CD4-positive, alpha-beta T cell (primary cell): ENCODE data around the gene PEX5. TPM values are rescaled to one million over a fixed set of nuclear protein-coding genes. Genes with fewer than 3 reads are reported as not detected.

Experiments
- ATAC-seq: fragments of 200-7000 bp; cut with Tn5 transposase; one replicate; pipeline ENCODE4 v1.10.0; 2022; ENCODE audit warnings: mild to moderate bottlenecking; ENCODE audit not compliant: poor library complexity
- CTCF ChIA-PET: fragments of 350-600 bp; sonication (Branson Sonifier 250); formaldehyde crosslinking; loops from one replicate; lab custom pipeline; 2021; ENCODE audit warnings: antibody characterized with exemption, inconsistent platforms; lab: Charles Lee
- POLR2A ChIA-PET: fragments of 350-600 bp; sonication (Branson Sonifier 250); formaldehyde crosslinking; loops from one replicate; lab custom pipeline; 2021; ENCODE audit warnings: antibody characterized with exemption, inconsistent platforms; lab: Charles Lee
- DNase-seq, 14 experiments: peaks; one replicate each; pipeline ENCODE4 v3.0.0-alpha.2; 2013 to 2020; ENCODE audit warnings: mixed read lengths in 2 of 14
- H3K27ac ChIP-seq, 2 donors: one replicate each; pipeline versions ENCODE4 v1.5.1 to v1.7.0; 2013; ENCODE audit warnings: low read length in 2 of 2, low read depth in 1 of 2, mild to moderate bottlenecking in 1 of 2
- H3K27me3 ChIP-seq, 2 experiments: 1 replicate in 1 of 2; 2 replicates in 1 of 2; pipeline versions ENCODE4 v1.6.1 to v1.7.0; 2013; ENCODE audit warnings: low read length in 2 of 2, control low read depth in 1 of 2, mild to moderate bottlenecking in 1 of 2, moderate library complexity in 1 of 2; ENCODE audit not compliant: insufficient read depth in 2 of 2, control insufficient read depth in 1 of 2
- H3K36me3 ChIP-seq: one replicate; pipeline ENCODE4 v1.6.1; 2013; ENCODE audit warnings: low read length, control low read depth; ENCODE audit not compliant: insufficient read depth
- H3K4me1 ChIP-seq: one replicate; pipeline ENCODE4 v1.6.1; 2013; ENCODE audit warnings: low read length, control low read depth; ENCODE audit not compliant: insufficient read depth
- H3K4me3 ChIP-seq: one replicate; pipeline ENCODE4 v1.5.1; 2013; ENCODE audit warnings: mild to moderate bottlenecking, low read length, moderate library complexity
- H3K9me3 ChIP-seq, 2 experiments: 1 replicate in 1 of 2; 2 replicates in 1 of 2; pipeline versions ENCODE4 v1.6.1 to v1.7.0; 2013; ENCODE audit warnings: low read length in 2 of 2, mild to moderate bottlenecking in 2 of 2, control low read depth in 1 of 2, moderate library complexity in 1 of 2; ENCODE audit not compliant: control insufficient read depth in 1 of 2, insufficient read depth in 1 of 2
- H3K27ac Mint-ChIP-seq: one replicate; pipeline ENCODE4 v1.8.0; 2020; ENCODE audit warnings: mixed read lengths
- H3K27me3 Mint-ChIP-seq: one replicate; pipeline ENCODE4 v1.8.0; 2021; ENCODE audit warnings: mixed read lengths
- H3K36me3 Mint-ChIP-seq: one replicate; pipeline ENCODE4 v1.8.0; 2021; ENCODE audit warnings: low read depth, mixed read lengths
- H3K4me1 Mint-ChIP-seq: one replicate; pipeline ENCODE4 v1.8.0; 2021; ENCODE audit warnings: low read depth, mixed read lengths
- H3K4me3 Mint-ChIP-seq: one replicate; pipeline ENCODE4 v1.8.0; 2020; ENCODE audit warnings: mild to moderate bottlenecking, mixed read lengths
- H3K9me3 Mint-ChIP-seq: one replicate; pipeline ENCODE4 v1.8.0; 2020; ENCODE audit warnings: mixed read lengths
- CTCF ChIP-seq: fragments of 200-600 bp; IDR thresholded peaks from one replicate; pipeline ENCODE4 v1.8.0; 2022; ENCODE audit warnings: antibody characterized with exemption, mild to moderate bottlenecking
- intact Hi-C, 2 experiments: fragments of 100-400 bp; cut with DNase I in 1 of 2; cut with micrococcal nuclease in 1 of 2; formaldehyde crosslinking; loops; one replicate each; pipeline versions ENCODE4 v1.15.1 to v1.9.0; 2023 to 2025; cut with DNase I, micrococcal nuclease
- total RNA-seq, 174 experiments: library from RNA in 2 of 174; stranded (reverse) in 2 of 174; gene quantifications; one replicate each; pipeline ENCODE4 v1.2.3 and lab custom pipeline; 2021 to 2026

The PEX5 gene
- total RNA-seq, 2 experiments from 2014 or later: 22.9 TPM

GRCh38 chr12:7161811-7162210 lies 27.7 kb upstream of the PEX5 start:
- H3K36me3 Mint-ChIP-seq: peaks cover 10% of the 10 kb centered on the region
- H3K4me1 Mint-ChIP-seq: peaks cover 13% of the 10 kb centered on the region
- H3K4me3 Mint-ChIP-seq: no peak overlapping the region
- Histone ChIP-seq H3K4me3 (no peak overlapping the region), H3K27ac (no peak overlapping the region), H3K9me3 (no peaks in the 10 kb centered on the region), H3K36me3 (peaks cover 12% of the 10 kb centered on the region), H3K27me3 (peaks cover 0 to 4% of the 10 kb centered on the region in 2 experiments), H3K4me1 (peaks cover 8% of the 10 kb centered on the region)
- ATAC-seq: no peak
- DNase-seq: no peak
- intact Hi-C loops: no loop called here
- H3K27ac Mint-ChIP-seq: no peak overlapping the region
- H3K9me3 Mint-ChIP-seq: no peaks in the 10 kb centered on the region
- H3K27me3 Mint-ChIP-seq: peaks cover 28% of the 10 kb centered on the region
- POLR2A ChIA-PET: interaction anchor here (1.0 kb wide), 1 partner anchor 27 kb away, joined by 4 read pairs; no protein-coding TSS in a partner anchor
- TF ChIP-seq CTCF: no peak
- CTCF ChIA-PET: interaction anchor here (0.8 kb wide), 1 partner anchor 20 kb away, joined by 3 read pairs; no protein-coding TSS in a partner anchor

GRCh38 chr12:7162691-7163114 lies 26.8 kb upstream of the PEX5 start:
- Histone ChIP-seq H3K36me3 (peaks cover 3% of the 10 kb centered on the region), H3K27me3 (peaks cover 0 to 4% of the 10 kb centered on the region in 2 experiments), H3K9me3 (no peaks in the 10 kb centered on the region), H3K4me1 (peaks cover 8% of the 10 kb centered on the region), H3K27ac (no peak overlapping the region), H3K4me3 (peak overlapping the region; percentile 19)
- TF ChIP-seq CTCF: peak; percentile 19
- peaks cover 32% of the 10 kb centered on the region for H3K27me3 Mint-ChIP-seq
- H3K27ac Mint-ChIP-seq: no peak overlapping the region
- peak; percentile 87 for ATAC-seq
- peaks cover 4% of the 10 kb centered on the region for H3K36me3 Mint-ChIP-seq
- no peaks in the 10 kb centered on the region for H3K9me3 Mint-ChIP-seq
- peak overlapping the region; percentile 62 for H3K4me3 Mint-ChIP-seq
- CTCF ChIA-PET: interaction anchor here (0.6 to 0.8 kb wide), 2 partner anchors 21 to 585 kb away, joined by 3 read pairs; no protein-coding TSS in a partner anchor
- intact Hi-C loops: no loop called here
- POLR2A ChIA-PET: interaction anchor here (0.6 to 1.0 kb wide), 2 partner anchors 23 to 26 kb away, joined by 3 to 4 read pairs; no protein-coding TSS in a partner anchor
- H3K4me1 Mint-ChIP-seq: peaks cover 13% of the 10 kb centered on the region
- peak in 7 of 14 experiments; percentile 5 to 51 (median 22) for DNase-seq

- no peaks in the 10 kb centered on the region for H3K4me1 ChIP-seq
- peaks cover 4 to 9% of the 10 kb centered on the region in 2 experiments for H3K9me3 ChIP-seq
- ATAC-seq (no peak), DNase-seq (no peak)
- H3K4me3 Mint-ChIP-seq: no peak overlapping the region
- H3K36me3 Mint-ChIP-seq: peaks cover 5% of the 10 kb centered on the region
- POLR2A ChIA-PET: no interaction called here
- H3K27me3 ChIP-seq: no peaks in the 10 kb centered on the region
- H3K4me1 Mint-ChIP-seq: no peaks in the 10 kb centered on the region
- no peak for TF ChIP-seq CTCF
- peaks cover 24% of the 10 kb centered on the region for H3K27me3 Mint-ChIP-seq
- no peaks in the 10 kb centered on the region for H3K36me3 ChIP-seq
- H3K27ac Mint-ChIP-seq: no peak overlapping the region
- intact Hi-C loops: loop anchor here in 1 of 2 experiments (10.0 kb wide), 1 partner anchor 955 kb away; no protein-coding TSS in a partner anchor
- H3K4me3 ChIP-seq: no peak overlapping the region
- H3K9me3 Mint-ChIP-seq: peaks cover 6% of the 10 kb centered on the region
- CTCF ChIA-PET: no interaction called here
- H3K27ac ChIP-seq: no peak overlapping the region
Measured at GRCh38 chr12:7169951-7170350, 19.5 kb upstream of the PEX5 start.
